ENCODE measurements around the gene ZFHX2.
A peak's percentile ranks its signal among the peaks of the same experiment; 100 is the strongest.
"Not testable (repeated sequence)": the region's sequence is repeated elsewhere in the genome, so short reads cannot be mapped to it uniquely, and the experiment has no call there.

The ZFHX2 gene

DNA sequence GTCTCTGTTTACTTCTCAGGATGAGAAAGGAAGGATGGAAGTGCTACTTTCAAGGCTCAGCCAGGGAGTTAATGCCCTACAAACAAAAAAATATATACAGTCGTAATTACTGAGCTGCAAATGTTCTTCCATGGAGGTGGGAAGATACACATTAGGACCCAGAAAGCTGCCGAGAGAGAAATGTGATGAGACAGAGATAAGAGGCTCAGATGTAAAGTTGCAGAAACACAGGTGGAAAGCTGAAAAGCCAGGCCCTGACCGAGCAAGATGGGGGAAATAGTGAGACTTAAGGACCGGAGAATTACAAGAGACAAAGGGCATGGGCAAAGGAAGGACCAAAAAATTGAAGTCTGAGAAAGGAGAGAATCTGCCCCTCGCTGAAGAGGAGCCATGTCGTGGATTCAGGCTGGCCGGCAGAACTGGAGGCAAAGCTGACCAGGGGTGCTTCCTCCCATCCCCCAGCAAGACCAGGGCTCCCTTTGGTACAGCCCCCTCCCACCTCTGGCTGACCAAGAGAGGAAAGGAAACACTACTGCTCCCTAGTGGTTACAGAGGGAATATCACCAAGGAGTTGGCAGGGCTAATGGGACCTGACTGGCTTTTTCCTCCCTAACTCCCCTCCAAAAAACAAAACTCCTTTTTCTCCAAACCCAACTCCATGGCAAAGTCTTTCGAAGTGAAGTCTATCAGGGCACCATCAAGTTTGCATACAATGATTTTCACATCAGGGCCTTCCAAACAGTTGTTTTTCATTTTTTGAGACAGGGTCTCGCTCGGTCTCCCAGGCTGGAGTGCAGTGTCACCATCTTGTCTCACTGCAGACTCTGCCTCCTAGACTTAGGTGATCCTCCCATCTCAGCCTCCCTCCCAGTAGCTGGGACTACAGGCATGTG lies 12.1 kb downstream of the ZFHX2 start:
- peak; percentile 31 for DNase-seq (ENCODE audit: low read depth)

- peak; percentile 40 for DNase-seq (ENCODE audit: low read depth)
These were observed 12.8 kb downstream of the ZFHX2 start for GRCh38 chr14:23538785-23539184.

DNA sequence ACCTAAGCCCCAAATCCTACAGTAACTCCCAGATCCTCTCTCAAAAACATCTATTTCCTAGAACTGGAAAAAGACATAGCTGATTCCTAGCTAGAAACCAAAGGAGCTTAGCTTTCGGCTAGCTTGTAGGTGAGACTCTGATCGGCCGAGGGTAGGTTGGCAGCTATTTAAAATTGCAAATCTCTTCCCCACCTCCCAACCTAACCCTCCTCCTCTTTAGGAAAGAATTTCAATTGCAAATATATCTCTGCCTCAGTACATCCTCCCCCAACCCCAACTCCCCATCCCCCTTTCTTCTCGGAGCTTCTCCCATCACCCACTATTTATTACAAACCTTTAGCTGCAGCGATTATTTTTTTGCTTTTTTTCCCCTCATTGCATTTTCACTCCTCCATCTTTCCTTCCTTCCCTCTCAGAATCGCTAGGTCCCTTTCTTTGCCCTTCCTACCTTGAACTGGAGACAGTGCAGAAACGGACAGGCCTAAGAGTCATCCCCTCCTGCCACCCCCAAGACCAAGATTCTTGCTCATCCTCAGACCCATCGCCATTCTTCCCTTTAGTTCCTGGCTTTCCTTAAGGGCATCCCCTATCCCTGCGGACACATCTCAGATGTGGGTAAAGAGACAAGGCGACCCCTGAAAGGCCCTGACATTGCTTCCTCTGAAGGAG lies 13.4 kb downstream of the ZFHX2 start:
- no peak for DNase-seq (ENCODE audit: low read depth)

- peak; percentile 48 for DNase-seq (ENCODE audit: low read depth)
These were observed 14.1 kb downstream of the ZFHX2 start for GRCh38 chr14:23537351-23538049.

DNA sequence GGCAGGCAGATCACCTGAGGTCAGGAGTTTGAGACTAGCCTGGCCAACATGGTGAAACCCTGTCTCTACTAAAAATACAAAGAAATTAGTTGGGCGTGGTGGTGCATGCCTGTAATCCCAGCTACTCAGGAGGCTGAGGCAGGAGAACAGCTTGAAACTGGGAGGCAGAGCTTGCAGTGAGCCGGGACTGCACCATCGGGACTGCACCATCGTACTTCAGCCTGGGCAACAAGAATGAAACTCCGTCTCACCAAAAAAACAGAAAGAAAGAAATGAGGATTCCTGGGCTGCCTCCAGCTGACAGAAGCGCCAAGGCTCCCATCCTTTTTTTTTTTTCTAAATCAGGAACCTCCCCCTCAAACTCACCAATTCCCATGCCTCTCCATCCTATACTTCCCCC lies 14.7 kb downstream of the ZFHX2 start:
- not testable (repeated sequence) for DNase-seq (ENCODE audit: low read depth)

- DNase-seq (ENCODE audit: low read depth) = no peak
These were observed 15.1 kb downstream of the ZFHX2 start for GRCh38 chr14:23536494-23536893.

DNA sequence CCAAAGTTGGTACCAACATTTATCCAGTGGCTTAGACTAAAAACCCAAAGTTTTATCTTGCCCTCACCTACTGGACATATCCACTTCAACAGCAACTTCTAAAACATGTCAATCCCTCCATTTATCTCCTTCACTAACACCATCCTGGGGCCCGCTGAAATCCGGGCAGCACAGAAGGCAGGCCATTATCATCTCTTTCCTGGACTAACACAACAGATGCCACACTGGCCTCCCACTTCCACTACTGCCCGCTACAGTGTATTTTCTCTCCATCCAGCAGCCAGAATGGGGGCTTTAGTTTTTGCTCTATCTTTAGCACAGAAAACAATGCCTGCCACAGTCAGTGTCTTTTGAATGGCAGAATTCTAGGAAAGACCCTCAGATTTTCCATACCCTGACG lies 15.6 kb downstream of the ZFHX2 start:
- no peak for DNase-seq (ENCODE audit: low read depth)

DNA sequence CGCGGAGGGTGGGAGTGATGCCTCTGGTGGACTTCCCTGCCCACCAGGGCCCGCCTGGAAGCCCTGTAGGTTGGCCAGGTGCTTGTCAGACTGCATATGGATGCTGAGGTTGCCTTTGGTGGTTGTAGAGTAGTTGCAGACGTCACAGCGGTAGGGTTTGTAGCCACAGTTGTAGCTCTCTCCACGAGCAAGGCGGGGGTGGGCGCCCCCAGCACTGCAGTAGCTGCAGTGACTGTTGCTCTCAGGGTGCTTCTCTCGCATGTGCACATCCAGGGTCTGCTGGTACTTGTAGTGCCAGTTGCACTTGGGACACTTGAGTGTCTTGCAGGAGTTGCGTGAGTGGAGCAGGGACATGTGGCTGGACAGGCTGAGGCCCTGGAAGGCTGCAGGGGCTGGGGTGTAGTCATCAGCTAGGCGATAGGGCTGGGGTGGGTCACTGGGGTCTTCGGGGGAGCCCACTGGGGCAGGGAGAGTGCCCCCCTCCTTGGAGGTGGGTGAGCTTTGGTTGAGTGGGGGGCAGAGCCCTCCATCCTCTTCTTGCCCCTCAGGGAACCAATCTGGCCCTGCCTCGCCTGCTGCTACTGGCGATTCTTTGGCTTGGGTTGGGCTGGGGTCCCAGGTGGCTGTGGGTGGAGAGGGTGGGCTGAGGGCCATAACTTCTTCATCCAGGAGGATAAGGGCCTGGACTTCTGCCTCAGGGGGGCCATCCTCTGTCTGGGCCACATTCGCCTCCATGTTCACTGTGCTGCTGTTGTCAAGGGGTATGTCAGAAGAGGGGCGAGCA lies 17.7 kb downstream of the ZFHX2 start:
- no peak for DNase-seq (ENCODE audit: low read depth)

GRCh38 chr14:23532658-23533057 lies 18.9 kb downstream of the ZFHX2 start:
- no peak for DNase-seq (ENCODE audit: low read depth)

DNA sequence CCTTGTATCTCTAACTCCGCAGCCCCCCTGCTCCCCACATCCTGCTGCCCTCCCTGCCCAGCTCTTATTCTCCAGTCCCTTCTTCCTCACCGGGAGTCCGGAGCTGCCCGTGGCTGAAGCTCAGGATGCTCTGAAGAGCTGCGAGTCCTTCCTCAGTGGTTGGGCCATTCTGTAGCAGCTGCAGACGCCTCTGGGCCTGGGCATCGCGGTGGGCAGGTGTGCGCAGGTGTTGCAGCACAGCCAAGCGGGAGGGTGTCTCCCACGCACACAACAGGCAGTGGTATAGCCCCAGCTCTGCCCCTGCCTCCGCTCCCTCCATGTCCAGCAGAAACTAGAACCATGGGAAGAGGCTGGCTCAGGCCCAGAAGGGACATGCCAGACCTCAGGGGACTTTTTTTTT lies 20.2 kb downstream of the ZFHX2 start:
- no peak for DNase-seq (ENCODE audit: low read depth)

GRCh38 chr14:23530375-23531055 lies 21.1 kb downstream of the ZFHX2 start:
- DNase-seq (ENCODE audit: low read depth) = no peak

GRCh38 chr14:23529016-23529415 lies 22.5 kb downstream of the ZFHX2 start:
- DNase-seq (ENCODE audit: low read depth) = no peak

DNA sequence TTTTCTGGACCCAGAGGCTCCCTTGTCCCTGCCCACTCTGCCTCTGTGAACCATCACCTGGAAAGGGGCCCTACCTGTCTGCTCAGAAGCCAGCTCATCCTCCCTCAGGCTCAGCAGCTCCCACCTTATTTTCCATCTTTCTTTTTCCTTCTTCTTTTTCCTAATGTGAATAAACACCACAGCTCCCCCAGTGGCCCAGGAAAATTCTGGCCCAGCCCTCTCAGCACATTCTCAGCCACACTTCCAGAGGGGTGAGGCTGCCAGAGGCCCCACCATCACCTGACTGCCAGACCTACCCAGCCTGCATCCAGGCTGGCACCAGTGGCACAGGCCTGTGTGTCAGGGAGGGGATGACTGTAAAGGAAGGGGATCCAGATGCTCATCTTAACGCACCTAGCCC lies 23.0 kb downstream of the ZFHX2 start:
- DNase-seq (ENCODE audit: low read depth) = no peak

- DNase-seq (ENCODE audit: low read depth) = no peak
These were observed 26.0 kb downstream of the ZFHX2 start for GRCh38 chr14:23525611-23526010.

- no peak for DNase-seq (ENCODE audit: low read depth)
These were observed 26.6 kb downstream of the ZFHX2 start for GRCh38 chr14:23524954-23525353.

GRCh38 chr14:23523229-23524016 lies 28.1 kb downstream of the ZFHX2 start:
- DNase-seq (ENCODE audit: low read depth) = no peak

DNA sequence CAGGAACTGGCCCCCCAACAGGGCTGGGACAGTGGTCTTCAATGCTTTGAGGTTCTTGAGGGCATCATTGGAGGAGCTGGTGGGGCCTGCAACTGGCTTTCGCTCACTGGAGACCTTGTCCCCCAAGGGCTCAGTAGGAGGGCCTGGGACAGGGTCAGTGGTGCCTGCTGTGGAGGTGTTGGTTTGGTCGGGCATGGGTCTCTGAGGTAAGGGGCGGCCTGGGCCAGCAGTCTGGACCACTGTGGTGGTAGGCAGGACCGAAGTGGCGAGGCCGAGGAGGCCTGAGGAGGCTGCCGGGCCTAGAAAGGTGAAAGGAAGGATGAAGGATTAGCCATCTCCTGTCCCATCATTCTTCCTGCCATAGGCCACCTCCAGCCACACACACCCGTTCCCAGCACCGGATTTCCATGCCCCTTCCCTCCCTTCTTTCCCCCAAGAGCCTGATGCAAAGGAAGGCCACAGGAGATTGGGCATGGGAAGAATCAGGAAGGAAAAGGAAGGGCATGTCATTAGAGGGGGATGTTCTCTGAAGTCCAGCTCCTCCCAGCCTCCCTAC lies 28.8 kb downstream of the ZFHX2 start:
- no peak for DNase-seq (ENCODE audit: low read depth)

GRCh38 chr14:23521785-23522640 lies 29.6 kb downstream of the ZFHX2 start:
- no peak for DNase-seq (ENCODE audit: low read depth)

DNA sequence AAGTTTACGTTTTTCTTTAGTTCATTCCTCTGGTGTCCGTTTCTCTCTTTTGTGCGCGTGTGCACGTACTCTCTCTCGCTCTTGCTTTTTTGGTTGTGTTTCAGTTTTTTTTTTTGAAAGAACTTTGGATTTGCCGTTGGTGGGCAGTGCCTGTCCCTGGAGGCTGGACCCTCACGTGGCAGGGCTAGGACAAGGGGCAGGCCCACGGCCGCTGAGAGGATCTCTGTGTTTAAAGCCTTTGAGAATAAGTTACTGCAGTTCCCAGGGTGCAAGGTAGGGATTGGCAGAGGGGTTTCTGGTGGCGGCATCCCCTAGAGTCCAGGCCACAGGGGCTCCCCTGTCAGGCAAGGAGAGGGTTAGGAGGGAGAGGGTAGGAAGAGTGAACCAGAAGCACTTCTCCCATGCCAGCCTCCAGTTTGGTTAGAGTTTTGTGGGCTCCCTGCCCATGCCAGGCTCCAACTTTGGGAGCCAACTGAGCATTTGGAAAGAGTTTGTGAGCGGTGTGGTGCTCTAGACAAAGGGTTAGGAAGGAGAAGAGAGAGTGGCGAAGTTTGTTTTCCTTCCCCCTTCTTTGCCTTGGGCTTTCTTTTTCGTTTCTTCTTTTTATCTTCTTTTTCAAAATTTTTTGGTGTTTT lies 30.5 kb downstream of the ZFHX2 start:
- no peak for DNase-seq (ENCODE audit: low read depth)
